ENCODE measurements around the gene FAM118B. TPM values are rescaled to one million over a fixed set of nuclear protein-coding genes. Genes with fewer than 3 reads are reported as not detected.
"Not testable (repeated sequence)": the region's sequence is repeated elsewhere in the genome, so short reads cannot be mapped to it uniquely, and the experiment has no call there.

FAM118B gene
- polyA plus RNA-seq, 3 donors, result 3.5 to 11.5 (median 10.3) TPM

GRCh38 chr11:126290887-126291286 is 79.3 kb downstream of the FAM118B start:
- WGBS, 3 donors, result 75 to 86% (median 83%) methylated on average over 12 of the region's 12 CpGs
- no peak overlapping the region for H3K27ac ChIP-seq (ENCODE audit: low read depth, low read length)

- 75 to 87% (median 85%) methylated on average over 5 of the region's 5 CpGs for WGBS, 3 donors
- no peak overlapping the region for H3K27ac ChIP-seq (ENCODE audit: low read depth, low read length)
These were observed 82.1 kb downstream of the FAM118B start for GRCh38 chr11:126293726-126294125.

- H3K27ac ChIP-seq (ENCODE audit: low read depth, low read length), result no peak overlapping the region
- 59 to 80% (median 80%) methylated on average over 2 of the region's 2 CpGs for WGBS, 3 donors
These were observed 85.4 kb downstream of the FAM118B start for GRCh38 chr11:126297004-126297403.

- WGBS, 3 donors, result 0 to 2% (median 1%) methylated on average over 60 to 61 of the region's 61 CpGs
- peak within 1 kb of the TSS; percentile 56 for H3K27ac ChIP-seq (ENCODE audit: low read depth, low read length)
These were observed 92.3 kb downstream of the FAM118B start, which contains the start of gene DCPS for GRCh38 chr11:126303623-126304456. TSS of gene DCPS (plus strand) at chr11:126304060. CDS start at chr11:126304081, 21 bp downstream.

- 33 to 46% (median 42%) methylated on average over 12 of the region's 12 CpGs for WGBS, 3 donors
- no peak overlapping the region for H3K27ac ChIP-seq (ENCODE audit: low read depth, low read length)
These were observed 93.0 kb downstream of the FAM118B start for GRCh38 chr11:126304457-126305075.

GRCh38 chr11:126305699-126306098 is 94.1 kb downstream of the FAM118B start:
- WGBS, 3 donors, result 84 to 95% (median 89%) methylated on average over 4 of the region's 4 CpGs
- H3K27ac ChIP-seq (ENCODE audit: low read depth, low read length), result no peak overlapping the region

- WGBS, 3 donors, result 21 to 35% (median 31%) methylated on average over 5 of the region's 5 CpGs
- no peak overlapping the region for H3K27ac ChIP-seq (ENCODE audit: low read depth, low read length)
These were observed 96.1 kb downstream of the FAM118B start for GRCh38 chr11:126307706-126308105.

- WGBS, 3 donors, result 59 to 86% (median 85%) methylated on average over 4 of the region's 4 CpGs
- no peak overlapping the region for H3K27ac ChIP-seq (ENCODE audit: low read depth, low read length)
These were observed 96.7 kb downstream of the FAM118B start for GRCh38 chr11:126308271-126308671.

GRCh38 chr11:126308771-126309170 is 97.2 kb downstream of the FAM118B start:
- WGBS, 3 donors, result 83 to 98% (median 88%) methylated on average over 4 of the region's 4 CpGs
- not testable (repeated sequence) for H3K27ac ChIP-seq (ENCODE audit: low read depth, low read length)

GRCh38 chr11:126310200-126310991 is 98.8 kb downstream of the FAM118B start:
- no peak overlapping the region for H3K27ac ChIP-seq (ENCODE audit: low read depth, low read length)

GRCh38 chr11:126310992-126311310 is 99.4 kb downstream of the FAM118B start:
- no peak overlapping the region for H3K27ac ChIP-seq (ENCODE audit: low read depth, low read length)
- 52 to 80% (median 52%) methylated on average over 6 of the region's 6 CpGs for WGBS, 3 donors

More at GRCh38 chr11:126310200-126310991, 98.8 kb downstream of the FAM118B start:
- WGBS, 3 donors, result 60 to 70% (median 64%) methylated on average over 12 of the region's 12 CpGs

- peak overlapping the region; percentile 54 for H3K27ac ChIP-seq (ENCODE audit: low read depth, low read length)
- WGBS, 3 donors, result 71 to 89% (median 72%) methylated on average over 14 of the region's 14 CpGs
These were observed 100.1 kb downstream of the FAM118B start for GRCh38 chr11:126311401-126312291.

Other genes with a start within 250 kb of the FAM118B start
- 1 to 10 TPM; 1.3 to 7.3 (median 4.2) TPM for gene CDON, start 148.9 kb upstream of the FAM118B start, polyA plus RNA-seq
- 10 to 100 TPM; 16.3 to 25.7 (median 23.7) TPM for gene RPUSD4, start 132 bp upstream of the FAM118B start, polyA plus RNA-seq
- gene SRPRA, start 57.1 kb downstream of the FAM118B start, polyA plus RNA-seq, result 100 to 1,000 TPM in 1 of 3 donors, 10 to 100 TPM in 2; 30.4 to 127 (median 85.5) TPM
- gene FOXRED1, start 57.4 kb downstream of the FAM118B start, polyA plus RNA-seq, result 10 to 100 TPM; 10.4 to 27.7 (median 24.5) TPM
- 1 to 10 TPM; 5.2 to 6.5 (median 5.9) TPM for gene TIRAP, start 71.3 kb downstream of the FAM118B start, polyA plus RNA-seq
- gene DCPS, start 92.3 kb downstream of the FAM118B start, polyA plus RNA-seq, result 10 to 100 TPM; 13.5 to 17.4 (median 15.8) TPM
- 10 to 100 TPM in 2 of 3 donors, 1 to 10 TPM in 1; 7.5 to 42.1 (median 20.8) TPM for gene ST3GAL4, start 143.9 kb downstream of the FAM118B start, polyA plus RNA-seq

Data from adipose tissue (tissue), 3 donors.